LNCaP clone FGC (cell line): ENCODE measurements around the gene QDPR.

ENCODE experiments used
- DNase-seq: peaks from one replicate; pipeline ENCODE4 v3.0.0-alpha.2; 2011; ENCODE audit warnings: low read depth
- H3K4me3 ChIP-seq: 2 replicates; pipeline ENCODE4 v1.5.1; 2011; ENCODE audit warnings: mild to moderate bottlenecking, low read depth, low read length, control low read depth
- TF ChIP-seq, protein P1 (sequence below): IDR thresholded peaks from 2 replicates; pipeline ENCODE4 v1.5.1; 2012; ENCODE audit warnings: mild to moderate bottlenecking; ENCODE audit not compliant: control insufficient read depth, insufficient read depth; ENCODE audit errors: extremely low read depth

The QDPR gene

GRCh38 chr4:17528551-17529165 is 16.8 kb upstream of the QDPR start:
- TF ChIP-seq, protein P1, sequence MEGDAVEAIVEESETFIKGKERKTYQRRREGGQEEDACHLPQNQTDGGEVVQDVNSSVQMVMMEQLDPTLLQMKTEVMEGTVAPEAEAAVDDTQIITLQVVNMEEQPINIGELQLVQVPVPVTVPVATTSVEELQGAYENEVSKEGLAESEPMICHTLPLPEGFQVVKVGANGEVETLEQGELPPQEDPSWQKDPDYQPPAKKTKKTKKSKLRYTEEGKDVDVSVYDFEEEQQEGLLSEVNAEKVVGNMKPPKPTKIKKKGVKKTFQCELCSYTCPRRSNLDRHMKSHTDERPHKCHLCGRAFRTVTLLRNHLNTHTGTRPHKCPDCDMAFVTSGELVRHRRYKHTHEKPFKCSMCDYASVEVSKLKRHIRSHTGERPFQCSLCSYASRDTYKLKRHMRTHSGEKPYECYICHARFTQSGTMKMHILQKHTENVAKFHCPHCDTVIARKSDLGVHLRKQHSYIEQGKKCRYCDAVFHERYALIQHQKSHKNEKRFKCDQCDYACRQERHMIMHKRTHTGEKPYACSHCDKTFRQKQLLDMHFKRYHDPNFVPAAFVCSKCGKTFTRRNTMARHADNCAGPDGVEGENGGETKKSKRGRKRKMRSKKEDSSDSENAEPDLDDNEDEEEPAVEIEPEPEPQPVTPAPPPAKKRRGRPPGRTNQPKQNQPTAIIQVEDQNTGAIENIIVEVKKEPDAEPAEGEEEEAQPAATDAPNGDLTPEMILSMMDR = no peak
- DNase-seq = no peak
- no peak overlapping the region for H3K4me3 ChIP-seq

GRCh38 chr4:17526695-17527477 is 15.0 kb upstream of the QDPR start:
- TF ChIP-seq, protein P1 = no peak
- H3K4me3 ChIP-seq = no peak overlapping the region
- DNase-seq = no peak

DNA sequence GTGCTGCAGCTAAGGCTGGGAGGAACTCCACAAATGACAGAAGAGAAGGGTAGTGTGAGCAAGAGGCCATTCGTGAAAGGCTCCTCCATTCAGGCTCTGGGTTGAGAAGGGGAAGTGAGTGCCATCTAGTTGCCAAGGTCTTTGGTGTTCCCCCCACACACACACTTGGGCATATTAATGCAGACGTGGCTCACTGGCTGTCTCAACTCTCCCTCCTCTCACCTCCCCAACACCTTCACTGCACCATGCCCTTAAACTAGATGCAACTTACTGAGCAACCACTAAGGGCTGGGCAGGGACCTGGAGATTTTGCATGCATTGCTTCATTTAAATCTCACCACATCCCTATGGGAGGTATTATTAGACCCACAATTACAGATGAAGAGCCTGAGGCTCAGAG is 11.8 kb upstream of the QDPR start:
- TF ChIP-seq, protein P1 = no peak
- no peak for DNase-seq
- H3K4me3 ChIP-seq = no peak overlapping the region

DNA sequence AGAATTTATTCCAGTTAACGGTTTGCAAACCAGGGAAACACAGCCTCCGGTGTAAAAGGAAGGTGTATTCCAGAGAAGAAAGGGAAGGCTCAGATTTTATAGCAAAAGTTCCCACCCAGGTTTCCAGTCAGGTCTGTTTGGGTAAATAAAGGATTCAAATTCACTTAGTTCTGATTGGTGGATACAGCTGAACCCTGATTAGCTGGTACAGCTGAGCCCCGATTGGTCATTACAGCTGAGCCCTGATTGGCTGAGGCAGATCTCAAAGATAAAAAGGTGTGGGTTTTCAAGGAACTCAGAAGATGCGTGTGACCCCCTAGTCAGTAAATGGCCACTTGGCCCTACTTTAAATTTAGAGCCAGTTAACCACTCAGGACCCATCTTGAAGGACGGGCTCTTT is 9.7 kb upstream of the QDPR start:
- no peak for DNase-seq
- TF ChIP-seq, protein P1 = no peak
- no peak overlapping the region for H3K4me3 ChIP-seq

DNA sequence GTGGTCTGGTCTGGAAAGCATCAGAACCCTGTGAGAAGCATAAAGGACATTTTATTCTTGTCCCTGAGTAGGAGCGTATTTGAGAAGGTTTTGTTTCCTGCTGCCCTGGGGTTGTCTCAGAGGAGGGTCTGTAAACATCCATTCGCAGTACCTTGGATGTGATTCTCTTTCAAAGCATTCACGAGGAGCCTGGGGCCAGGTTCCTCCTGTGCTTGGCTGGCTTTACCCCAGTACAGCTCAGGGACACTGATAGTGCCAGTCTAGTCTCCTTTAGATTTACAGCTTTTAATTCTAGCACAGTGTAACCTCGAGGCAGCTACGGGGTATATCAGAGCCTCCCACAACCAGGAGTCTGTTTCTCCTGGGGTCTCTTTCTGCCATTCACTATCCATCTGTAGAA is 5.8 kb upstream of the QDPR start:
- TF ChIP-seq, protein P1 = no peak
- no peak for DNase-seq

GRCh38 chr4:17516980-17517379 is 5.1 kb upstream of the QDPR start:
- TF ChIP-seq, protein P1 = no peak
- no peak for DNase-seq
- no peak overlapping the region for H3K4me3 ChIP-seq

More for the DNA sequence above, 5.8 kb upstream of the QDPR start:
- H3K4me3 ChIP-seq = no peak overlapping the region
